ENCODE data around the gene ACP7.

Gene ACP7

DNA sequence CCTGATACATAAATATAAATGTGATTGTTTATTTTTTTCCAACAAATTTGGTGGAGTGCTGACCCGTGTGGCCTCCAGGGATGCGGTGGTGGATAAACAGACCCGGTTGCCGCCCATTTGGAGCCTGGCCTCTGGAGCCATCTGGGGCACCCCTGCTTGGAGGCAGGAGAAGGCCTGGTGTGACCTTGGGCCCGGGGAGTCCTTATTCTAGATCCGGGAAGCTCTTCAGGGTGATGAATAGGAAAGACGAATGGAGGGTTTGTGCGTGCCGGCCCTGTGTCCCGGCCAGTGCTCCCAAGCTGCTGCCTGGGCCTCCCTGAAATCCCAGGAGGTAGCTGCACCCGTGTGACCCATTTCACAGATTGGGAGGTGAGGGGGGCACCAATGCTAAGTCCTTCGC, 53.0 kb downstream of the ACP7 start:
- H3K4me3 ChIP-seq (replicated peaks; ENCODE audit: low read depth, low read length) = no peak overlapping the region
- TF ChIP-seq, protein P1, sequence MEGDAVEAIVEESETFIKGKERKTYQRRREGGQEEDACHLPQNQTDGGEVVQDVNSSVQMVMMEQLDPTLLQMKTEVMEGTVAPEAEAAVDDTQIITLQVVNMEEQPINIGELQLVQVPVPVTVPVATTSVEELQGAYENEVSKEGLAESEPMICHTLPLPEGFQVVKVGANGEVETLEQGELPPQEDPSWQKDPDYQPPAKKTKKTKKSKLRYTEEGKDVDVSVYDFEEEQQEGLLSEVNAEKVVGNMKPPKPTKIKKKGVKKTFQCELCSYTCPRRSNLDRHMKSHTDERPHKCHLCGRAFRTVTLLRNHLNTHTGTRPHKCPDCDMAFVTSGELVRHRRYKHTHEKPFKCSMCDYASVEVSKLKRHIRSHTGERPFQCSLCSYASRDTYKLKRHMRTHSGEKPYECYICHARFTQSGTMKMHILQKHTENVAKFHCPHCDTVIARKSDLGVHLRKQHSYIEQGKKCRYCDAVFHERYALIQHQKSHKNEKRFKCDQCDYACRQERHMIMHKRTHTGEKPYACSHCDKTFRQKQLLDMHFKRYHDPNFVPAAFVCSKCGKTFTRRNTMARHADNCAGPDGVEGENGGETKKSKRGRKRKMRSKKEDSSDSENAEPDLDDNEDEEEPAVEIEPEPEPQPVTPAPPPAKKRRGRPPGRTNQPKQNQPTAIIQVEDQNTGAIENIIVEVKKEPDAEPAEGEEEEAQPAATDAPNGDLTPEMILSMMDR (IDR thresholded peaks at IDR 0.05; ENCODE audit: low read length, missing control alignments) = no peak
- no peak for DNase-seq (ENCODE audit: low read depth)

DNA sequence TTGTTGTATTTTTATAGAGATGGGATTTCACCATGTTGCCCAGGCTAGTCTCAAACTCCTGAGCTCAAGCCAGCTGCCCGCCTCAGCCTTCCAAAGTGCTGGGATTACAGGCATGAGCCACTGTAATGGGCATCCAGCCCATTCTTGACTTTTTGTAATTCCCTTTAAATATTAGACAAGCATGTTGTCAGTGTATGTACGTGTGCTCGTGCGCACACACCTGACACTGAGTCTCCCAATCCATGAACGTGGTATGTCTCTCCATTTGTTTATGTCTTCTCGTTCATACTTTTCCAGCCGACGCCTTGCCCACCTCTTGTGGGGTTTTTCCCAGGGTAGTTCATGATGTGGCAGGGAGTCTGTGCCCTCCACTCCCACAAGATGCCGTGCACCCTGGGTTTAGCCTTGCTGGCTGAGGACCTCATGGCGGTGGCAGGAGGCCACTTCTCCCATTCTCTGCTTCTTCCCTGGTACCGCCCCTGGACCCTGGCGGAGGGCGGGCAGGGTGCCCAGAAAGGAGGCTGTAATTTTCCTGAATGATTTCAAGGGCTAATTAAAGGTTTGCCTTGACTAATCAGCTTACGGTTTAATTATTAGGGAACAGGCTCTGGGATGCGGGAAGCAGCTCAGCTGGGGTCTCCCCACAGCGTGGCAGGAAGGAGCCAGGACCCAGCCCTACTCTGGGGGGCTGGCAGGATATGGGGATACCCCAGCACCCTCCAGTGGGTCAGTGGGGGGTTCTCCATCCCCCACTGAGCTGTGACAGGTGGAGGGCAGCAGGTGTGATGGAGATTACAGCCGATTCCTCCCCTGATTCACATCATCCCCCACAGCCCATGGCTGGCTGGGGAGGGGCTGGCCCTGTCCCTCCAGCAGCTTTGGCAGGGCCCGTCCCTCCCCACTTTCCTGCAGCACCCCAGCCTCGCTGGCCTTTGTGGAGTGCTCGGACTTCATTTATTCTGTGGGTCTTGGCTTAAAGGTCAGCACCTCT, 54.3 kb downstream of the ACP7 start:
- H3K4me3 ChIP-seq (replicated peaks; ENCODE audit: low read depth, low read length) = no peak overlapping the region
- TF ChIP-seq, protein P1 (IDR thresholded peaks at IDR 0.05; ENCODE audit: low read length, missing control alignments) = no peak
- DNase-seq (ENCODE audit: low read depth) = no peak

DNA sequence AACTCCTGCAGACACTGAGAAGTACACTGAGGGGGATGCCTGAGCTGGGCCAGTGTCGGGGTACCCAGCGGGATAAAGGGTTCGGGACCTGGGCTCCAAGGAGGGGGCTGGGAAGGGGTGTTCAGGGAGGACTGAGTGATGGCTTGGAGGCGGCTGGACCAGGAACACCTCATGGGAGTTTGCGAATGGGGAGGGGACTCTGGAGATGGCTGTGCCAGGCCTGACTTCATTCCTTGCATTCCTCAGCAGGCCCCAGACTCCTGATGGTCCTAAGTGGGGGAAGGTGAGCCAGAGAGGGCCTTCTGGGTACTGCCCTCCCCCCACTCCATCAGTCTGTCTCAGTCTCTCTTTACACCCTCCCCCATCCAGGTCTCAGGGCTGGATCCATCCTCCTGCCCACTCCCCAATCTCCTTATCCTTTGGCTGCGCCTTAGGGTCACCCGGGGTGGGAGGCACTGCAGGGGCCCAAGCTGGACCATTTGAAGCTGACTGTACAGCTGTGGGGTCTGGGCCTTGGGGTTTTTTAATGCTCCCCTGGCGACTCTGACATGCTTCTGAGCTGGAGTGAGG, 55.2 kb downstream of the ACP7 start:
- no peak overlapping the region for H3K4me3 ChIP-seq (replicated peaks; ENCODE audit: low read depth, low read length)
- no peak for DNase-seq (ENCODE audit: low read depth)
- TF ChIP-seq, protein P1 (IDR thresholded peaks at IDR 0.05; ENCODE audit: low read length, missing control alignments) = no peak

DNA sequence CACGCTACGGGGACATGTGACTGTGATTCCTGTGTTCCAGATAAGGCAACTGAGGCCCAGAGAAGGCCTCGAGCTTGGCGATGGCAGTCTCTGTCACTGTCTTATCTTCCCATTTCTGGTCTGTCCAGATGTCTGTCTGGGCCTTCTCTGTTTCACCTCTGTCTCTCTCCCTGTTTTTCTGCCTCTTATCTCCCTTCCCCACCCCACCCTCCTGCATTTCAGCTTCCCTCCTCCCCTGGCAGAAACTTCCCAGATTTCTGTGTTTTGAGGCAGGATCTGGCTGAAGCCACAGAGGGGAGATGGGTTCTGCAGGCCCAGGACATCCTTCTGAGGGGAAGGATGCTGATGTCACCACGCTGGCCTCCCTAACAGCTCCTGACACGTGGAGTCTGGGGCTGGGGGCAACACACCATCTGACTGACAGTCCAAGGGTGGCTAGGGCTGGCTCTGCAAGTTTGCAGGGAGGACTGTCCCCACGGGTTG, 55.8 kb downstream of the ACP7 start:
- no peak for DNase-seq (ENCODE audit: low read depth)
- no peak overlapping the region for H3K4me3 ChIP-seq (replicated peaks; ENCODE audit: low read depth, low read length)
- TF ChIP-seq, protein P1 (IDR thresholded peaks at IDR 0.05; ENCODE audit: low read length, missing control alignments) = no peak

DNA sequence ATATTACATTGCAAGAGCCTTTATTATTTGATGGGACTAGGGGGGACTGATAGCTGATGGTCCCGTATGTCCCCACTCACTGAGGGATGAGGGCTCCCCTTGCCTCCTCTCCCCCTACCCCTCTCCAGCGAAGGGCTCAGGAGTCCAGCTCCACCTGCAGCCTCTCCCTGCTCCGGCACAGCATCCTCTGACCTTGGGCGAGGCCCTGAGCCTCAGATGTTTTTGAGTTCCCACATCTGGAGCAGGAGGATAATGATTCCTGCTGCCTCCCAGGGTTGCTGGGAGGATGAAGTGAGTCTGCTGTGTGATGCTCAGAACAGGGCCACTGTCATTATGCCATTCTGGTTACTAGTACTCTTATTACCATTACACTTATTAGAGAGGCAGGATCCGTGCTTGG, 56.4 kb downstream of the ACP7 start:
- TF ChIP-seq, protein P1 (IDR thresholded peaks at IDR 0.05; ENCODE audit: low read length, missing control alignments) = no peak
- no peak overlapping the region for H3K4me3 ChIP-seq (replicated peaks; ENCODE audit: low read depth, low read length)
- DNase-seq (ENCODE audit: low read depth) = no peak

DNA sequence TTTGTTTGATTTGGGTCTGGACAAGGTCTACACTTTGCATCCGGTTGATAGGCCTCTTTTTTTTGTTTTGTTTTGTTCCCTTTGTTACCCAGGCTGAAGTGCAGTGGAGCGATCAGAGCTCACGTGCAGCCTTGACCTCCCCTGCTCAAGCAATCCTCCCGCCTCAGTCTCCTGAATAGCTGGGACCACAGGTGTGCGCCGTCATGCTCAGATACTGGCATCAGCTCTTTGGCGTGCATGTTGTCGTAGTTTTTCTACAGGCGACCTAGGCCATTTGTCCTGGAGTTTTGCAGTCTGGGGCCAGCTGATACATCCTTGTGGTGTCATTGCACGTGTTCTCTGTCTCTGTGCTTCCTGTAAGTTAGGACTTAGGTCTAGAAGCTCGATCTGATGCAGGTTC, 57.8 kb downstream of the ACP7 start:
- DNase-seq (ENCODE audit: low read depth) = no peak
- no peak overlapping the region for H3K4me3 ChIP-seq (replicated peaks; ENCODE audit: low read depth, low read length)
- TF ChIP-seq, protein P1 (IDR thresholded peaks at IDR 0.05; ENCODE audit: low read length, missing control alignments) = no peak

All from fibroblast of pulmonary artery (primary cell).